GM18511 (cell line): Measurements from ENCODE around the gene CEP112.

Experiments
- ATAC-seq: cut with Tn5 transposase; IDR thresholded peaks from one replicate; pipeline ENCODE4 v1.9.1; 2021; ENCODE audit warnings: mild to moderate bottlenecking, moderate library complexity; ENCODE audit not compliant: unreplicated experiment

Gene CEP112

GRCh38 chr17:65893692-65894279, 298.1 kb downstream of the CEP112 start:
- ATAC-seq = no peak

GRCh38 chr17:65892912-65893377, 299.0 kb downstream of the CEP112 start:
- ATAC-seq = peak; percentile 83

- ATAC-seq = no peak
These were observed 300.6 kb downstream of the CEP112 start for GRCh38 chr17:65891231-65891735.

- no peak for ATAC-seq
These were observed 303.3 kb downstream of the CEP112 start for GRCh38 chr17:65888649-65889048.

- no peak for ATAC-seq
These were observed 305.4 kb downstream of the CEP112 start for GRCh38 chr17:65886315-65887245.

- ATAC-seq = no peak
These were observed 306.2 kb downstream of the CEP112 start for GRCh38 chr17:65885541-65886312.

GRCh38 chr17:65876985-65877384, 314.9 kb downstream of the CEP112 start:
- ATAC-seq = no peak

- ATAC-seq = no peak
These were observed 323.1 kb downstream of the CEP112 start for GRCh38 chr17:65868881-65869280.

- ATAC-seq = no peak
These were observed 324.9 kb downstream of the CEP112 start for GRCh38 chr17:65867014-65867413.

- ATAC-seq = no peak
These were observed 326.1 kb downstream of the CEP112 start for GRCh38 chr17:65865715-65866425.

GRCh38 chr17:65864394-65864793, 327.5 kb downstream of the CEP112 start:
- ATAC-seq = no peak

- no peak for ATAC-seq
These were observed 334.2 kb downstream of the CEP112 start for GRCh38 chr17:65857718-65858117.

- ATAC-seq = no peak
These were observed 335.1 kb downstream of the CEP112 start for GRCh38 chr17:65856865-65857264.

GRCh38 chr17:65855675-65856074, 336.3 kb downstream of the CEP112 start:
- no peak for ATAC-seq

- ATAC-seq = no peak
These were observed 336.7 kb downstream of the CEP112 start for GRCh38 chr17:65855245-65855644.

- ATAC-seq = no peak
These were observed 338.1 kb downstream of the CEP112 start for GRCh38 chr17:65853816-65854215.

- no peak for ATAC-seq
These were observed 339.0 kb downstream of the CEP112 start for GRCh38 chr17:65852911-65853310.

- ATAC-seq = no peak
These were observed 339.8 kb downstream of the CEP112 start for GRCh38 chr17:65851965-65852736.

GRCh38 chr17:65850486-65850885, 341.4 kb downstream of the CEP112 start:
- no peak for ATAC-seq

- no peak for ATAC-seq
These were observed 343.2 kb downstream of the CEP112 start for GRCh38 chr17:65848751-65849150.
